ENCODE data around the gene WNT5A.

The WNT5A gene

GRCh38 chr3:55446850-55447249, 40.3 kb downstream of the WNT5A start:
- no peak overlapping the region for H3K4me3 ChIP-seq (ENCODE audit: low read depth, low read length)
- in situ Hi-C loops (cut with HindIII; ENCODE audit: low sequenced_read_pairs), result no loop called here
- DNase-seq (ENCODE audit: low read depth), result no peak
- TF ChIP-seq CTCF (IDR thresholded peaks at IDR 0.05; ENCODE audit: low read depth, low read length, missing control alignments), result no peak

- no peak for TF ChIP-seq CTCF (IDR thresholded peaks at IDR 0.05; ENCODE audit: low read depth, low read length, missing control alignments)
- in situ Hi-C loops (cut with HindIII; ENCODE audit: low sequenced_read_pairs), result no loop called here
- DNase-seq (ENCODE audit: low read depth), result no peak
- no peak overlapping the region for H3K4me3 ChIP-seq (ENCODE audit: low read depth, low read length)
Measured at GRCh38 chr3:55445551-55445950, 41.6 kb downstream of the WNT5A start.

- no peak for TF ChIP-seq CTCF (IDR thresholded peaks at IDR 0.05; ENCODE audit: low read depth, low read length, missing control alignments)
- in situ Hi-C loops (cut with HindIII; ENCODE audit: low sequenced_read_pairs), result no loop called here
- no peak overlapping the region for H3K4me3 ChIP-seq (ENCODE audit: low read depth, low read length)
- no peak for DNase-seq (ENCODE audit: low read depth)
Measured at GRCh38 chr3:55443346-55443745, 43.8 kb downstream of the WNT5A start.

GRCh38 chr3:55442861-55443260, 44.2 kb downstream of the WNT5A start:
- H3K4me3 ChIP-seq (ENCODE audit: low read depth, low read length), result no peak overlapping the region
- DNase-seq (ENCODE audit: low read depth), result no peak
- in situ Hi-C loops (cut with HindIII; ENCODE audit: low sequenced_read_pairs), result no loop called here
- no peak for TF ChIP-seq CTCF (IDR thresholded peaks at IDR 0.05; ENCODE audit: low read depth, low read length, missing control alignments)

- no peak for TF ChIP-seq CTCF (IDR thresholded peaks at IDR 0.05; ENCODE audit: low read depth, low read length, missing control alignments)
- no peak overlapping the region for H3K4me3 ChIP-seq (ENCODE audit: low read depth, low read length)
- in situ Hi-C loops (cut with HindIII; ENCODE audit: low sequenced_read_pairs), result no loop called here
- no peak for DNase-seq (ENCODE audit: low read depth)
Measured at GRCh38 chr3:55441499-55441898, 45.6 kb downstream of the WNT5A start.

- no peak for TF ChIP-seq CTCF (IDR thresholded peaks at IDR 0.05; ENCODE audit: low read depth, low read length, missing control alignments)
- no peak for DNase-seq (ENCODE audit: low read depth)
- in situ Hi-C loops (cut with HindIII; ENCODE audit: low sequenced_read_pairs), result no loop called here
- H3K4me3 ChIP-seq (ENCODE audit: low read depth, low read length), result no peak overlapping the region
Measured at GRCh38 chr3:55440104-55440708, 46.9 kb downstream of the WNT5A start.
